IMR-90 (cell line): ENCODE measurements around the gene CAPN5. TPM values are rescaled to one million over a fixed set of nuclear protein-coding genes. Genes with fewer than 3 reads are reported as not detected.

ENCODE experiments used
- polyA plus RNA-seq, 3 experiments: library from polyadenylated mRNA; depleted of rRNA; stranded (reverse); fragments of >200 nt; gene quantifications; 2 replicates each; pipeline ENCODE4 v1.2.3, GENCODE V29; 2012; ENCODE audit warnings: low replicate concordance in 1 of 3
- total RNA-seq: library from RNA; depleted of rRNA; stranded (reverse); fragments of >200 nt; gene quantifications from 2 replicates; pipeline ENCODE4 v1.2.3, GENCODE V29; 2012; rRNA removed

CAPN5 gene
- total and polyA plus RNA-seq, 2 of the 4 experiments (the other 2 are of a cell fraction) = 8.1 to 24.0 TPM

Other genes starting within 250 kb of the CAPN5 start
- gene ACER3, start 206.1 kb upstream of the CAPN5 start, total RNA-seq = 10.0 and 10.3 TPM in 2 replicates
- gene ACER3, start 206.1 kb upstream of the CAPN5 start, polyA plus RNA-seq (2012; rRNA removed) = 3.3 and 3.5 TPM in 2 replicates
- gene B3GNT6, start 32.6 kb upstream of the CAPN5 start, total RNA-seq = not detected in 2 replicates
- 0.03 TPM in 1 of 2 replicates, not detected in the other for gene B3GNT6, start 32.6 kb upstream of the CAPN5 start, polyA plus RNA-seq (2012; rRNA removed)
- gene OMP, start 35.9 kb downstream of the CAPN5 start, total RNA-seq = not detected in 2 replicates
- gene OMP, start 35.9 kb downstream of the CAPN5 start, polyA plus RNA-seq (2012; rRNA removed) = 0.27 and 0.46 TPM in 2 replicates
- under 0.01 TPM in 1 of 2 replicates, not detected in the other for gene MYO7A, start 61.3 kb downstream of the CAPN5 start, total RNA-seq
- 0.01 and 0.02 TPM in 2 replicates for gene MYO7A, start 61.3 kb downstream of the CAPN5 start, polyA plus RNA-seq (2012; rRNA removed)
- not detected in 2 replicates for gene GDPD4, start 234.7 kb downstream of the CAPN5 start, total RNA-seq
- not detected in 2 replicates for gene GDPD4, start 234.7 kb downstream of the CAPN5 start, polyA plus RNA-seq (2012; rRNA removed)